Thyroid gland (tissue), 4 donors: ENCODE results near the gene TXNL4B. TPM values are rescaled to one million over a fixed set of nuclear protein-coding genes. Genes with fewer than 3 reads are reported as not detected.

Source experiments
- DNase-seq, 2 donors: peaks; one replicate each; pipeline ENCODE4 v3.0.0-alpha.2; 2019
- H3K27ac ChIP-seq, 3 donors: fragments of 200-600 bp; sonication (generic); 1 replicate in 2 of 3; 2 replicates in 1 of 3; pipeline ENCODE4 v1.5.1; 2016 to 2019; ENCODE audit warnings: mild to moderate bottlenecking in 1 of 3, moderate library complexity in 1 of 3
- H3K27me3 ChIP-seq: fragments of 200-600 bp; sonication (generic); one replicate; pipeline ENCODE4 v1.5.1; 2019
- H3K36me3 ChIP-seq, 2 donors: fragments of 200-600 bp; sonication (generic); one replicate each; pipeline ENCODE4 v1.5.1; 2016 to 2019
- H3K4me1 ChIP-seq, 2 donors: fragments of 200-600 bp; sonication (generic); one replicate each; pipeline ENCODE4 v1.5.1; 2017 to 2019
- H3K4me3 ChIP-seq, 3 donors: fragments of 200-600 bp; sonication (generic); replicated peaks in 1 of 3; 1 replicate in 2 of 3; 2 replicates in 1 of 3; pipeline ENCODE4 v1.5.1; 2016; ENCODE audit warnings: mild to moderate bottlenecking in 1 of 3
- H3K9me3 ChIP-seq: fragments of 200-600 bp; sonication (generic); one replicate; pipeline ENCODE4 v1.5.1; 2017
- POLR2A ChIP-seq, 2 donors: fragments of 450-650 bp; IDR thresholded peaks; one replicate each; pipeline ENCODE4 v1.6.1; 2017; ENCODE audit warnings: antibody characterized with exemption in 2 of 2, mild to moderate bottlenecking in 2 of 2, moderate library complexity in 1 of 2
- WGBS, 2 donors: methylation state at CpG; one replicate each; pipeline ENCODE4 v1.1.5; 2017; 5-methylcytosine and 5-hydroxymethylcytosine counted together
- intact Hi-C: fragments of 100-400 bp; cut with DNase I; formaldehyde crosslinking; loops from one replicate; pipeline ENCODE4 v1.15.1; 2023
- total RNA-seq, 4 donors: library from RNA; depleted of rRNA; stranded (reverse); fragments of >200 nt; gene quantifications; one replicate each; pipeline ENCODE4 v1.2.3, GENCODE V29; 2016
- TF ChIP-seq, protein P1 (sequence below), 6 experiments: fragments of 200-600 bp in 3 of 6; fragments of 450-650 bp in 3 of 6; sonication (generic) in 3 of 6; IDR thresholded peaks; one replicate each; pipeline ENCODE4 v1.5.1; 2016 to 2019; ENCODE audit warnings: antibody characterized with exemption in 6 of 6, mild to moderate bottlenecking in 2 of 6, inconsistent platforms in 1 of 6, moderate library complexity in 1 of 6

TXNL4B gene
- total RNA-seq, 4 donors from 2014 or later, result 10.7 to 15.0 (median 13.1) TPM

DNA sequence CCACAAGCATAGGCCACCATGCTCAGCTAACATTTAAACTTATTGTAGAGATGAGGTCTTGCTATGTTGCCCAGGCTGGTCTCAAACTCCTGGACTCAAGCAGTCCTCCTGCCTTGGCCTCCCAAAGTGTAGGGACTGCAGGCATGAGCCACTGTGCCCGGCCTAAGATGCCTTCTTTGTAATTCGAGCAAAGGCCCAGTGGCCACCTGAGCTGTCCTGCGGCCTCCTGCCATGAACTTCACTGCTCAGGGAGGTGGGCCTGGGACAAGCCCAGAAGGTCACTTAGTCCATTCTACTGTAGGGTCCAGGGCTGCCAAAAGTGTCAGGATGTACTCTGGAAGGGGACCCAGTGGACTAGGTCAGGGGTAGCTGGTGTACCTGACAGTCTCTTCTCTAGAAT is 30.7 kb upstream of the TXNL4B start:
- Histone ChIP-seq H3K36me3 (no peaks in the 10 kb centered on the region), H3K27ac (no peak overlapping the region), H3K4me3 (no peak overlapping the region), H3K9me3 (no peaks in the 10 kb centered on the region), H3K27me3 (no peaks in the 10 kb centered on the region), H3K4me1 (no peaks in the 10 kb centered on the region)
- 96 to 100% methylated on average over 2 to 3 of the region's 3 CpGs for WGBS, 2 donors
- intact Hi-C loops, result loop anchor here (10.0 kb wide), 1 partner anchor 341 kb away; no protein-coding TSS in a partner anchor
- no peak for TF ChIP-seq POLR2A (IDR thresholded peaks at IDR 0.05)
- TF ChIP-seq, protein P1, sequence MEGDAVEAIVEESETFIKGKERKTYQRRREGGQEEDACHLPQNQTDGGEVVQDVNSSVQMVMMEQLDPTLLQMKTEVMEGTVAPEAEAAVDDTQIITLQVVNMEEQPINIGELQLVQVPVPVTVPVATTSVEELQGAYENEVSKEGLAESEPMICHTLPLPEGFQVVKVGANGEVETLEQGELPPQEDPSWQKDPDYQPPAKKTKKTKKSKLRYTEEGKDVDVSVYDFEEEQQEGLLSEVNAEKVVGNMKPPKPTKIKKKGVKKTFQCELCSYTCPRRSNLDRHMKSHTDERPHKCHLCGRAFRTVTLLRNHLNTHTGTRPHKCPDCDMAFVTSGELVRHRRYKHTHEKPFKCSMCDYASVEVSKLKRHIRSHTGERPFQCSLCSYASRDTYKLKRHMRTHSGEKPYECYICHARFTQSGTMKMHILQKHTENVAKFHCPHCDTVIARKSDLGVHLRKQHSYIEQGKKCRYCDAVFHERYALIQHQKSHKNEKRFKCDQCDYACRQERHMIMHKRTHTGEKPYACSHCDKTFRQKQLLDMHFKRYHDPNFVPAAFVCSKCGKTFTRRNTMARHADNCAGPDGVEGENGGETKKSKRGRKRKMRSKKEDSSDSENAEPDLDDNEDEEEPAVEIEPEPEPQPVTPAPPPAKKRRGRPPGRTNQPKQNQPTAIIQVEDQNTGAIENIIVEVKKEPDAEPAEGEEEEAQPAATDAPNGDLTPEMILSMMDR (IDR thresholded peaks at IDR 0.05), result no peak
- no peak for DNase-seq

- no peaks in the 10 kb centered on the region for H3K9me3 ChIP-seq
Measured at GRCh38 chr16:72123426-72123825, 30.0 kb upstream of the TXNL4B start.

DNA sequence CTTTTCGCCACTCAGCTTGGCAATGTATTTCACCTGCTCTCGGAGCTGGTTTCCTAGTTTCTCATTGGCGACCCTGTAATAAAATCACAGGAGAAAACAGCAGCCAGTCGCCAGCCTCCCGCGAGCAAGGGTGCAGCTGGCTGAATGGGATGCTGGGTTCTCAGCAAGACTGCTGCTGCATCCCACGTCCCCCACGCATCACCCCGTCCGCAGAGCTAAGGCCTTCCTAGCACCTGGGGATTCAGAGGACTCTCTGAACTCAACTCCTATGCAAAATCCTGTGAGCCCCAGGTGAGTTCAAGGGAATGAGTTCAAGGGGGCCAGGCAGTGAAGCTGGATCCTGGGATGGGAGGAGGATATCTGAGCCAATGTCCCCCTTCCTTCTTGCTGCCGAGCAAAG is 29.5 kb upstream of the TXNL4B start:
- no peaks in the 10 kb centered on the region for H3K9me3 ChIP-seq
- intact Hi-C loops, result loop anchor here (10.0 kb wide), 1 partner anchor 342 kb away; no protein-coding TSS in a partner anchor
- no peak overlapping the region for H3K4me3 ChIP-seq
- H3K36me3 ChIP-seq, result no peaks in the 10 kb centered on the region
- 80 to 84% methylated on average over 11 of the region's 11 CpGs for WGBS, 2 donors
- no peaks in the 10 kb centered on the region for H3K27me3 ChIP-seq
- no peaks in the 10 kb centered on the region for H3K4me1 ChIP-seq
- TF ChIP-seq POLR2A (IDR thresholded peaks at IDR 0.05), result no peak
- TF ChIP-seq, protein P1 (IDR thresholded peaks at IDR 0.05), result no peak
- no peak for DNase-seq
- H3K27ac ChIP-seq, result no peak overlapping the region

More at GRCh38 chr16:72123426-72123825, 30.0 kb upstream of the TXNL4B start:
- Histone ChIP-seq H3K27ac (no peak overlapping the region), H3K4me3 (no peak overlapping the region), H3K36me3 (no peaks in the 10 kb centered on the region), H3K4me1 (no peaks in the 10 kb centered on the region), H3K27me3 (no peaks in the 10 kb centered on the region)
- WGBS, 2 donors, result 76 to 78% methylated on average over 8 of the region's 8 CpGs
- no peak for TF ChIP-seq POLR2A (IDR thresholded peaks at IDR 0.05)
- TF ChIP-seq, protein P1 (IDR thresholded peaks at IDR 0.05), result no peak
- no peak for DNase-seq
- intact Hi-C loops, result loop anchor here (10.0 kb wide), 1 partner anchor 341 kb away; no protein-coding TSS in a partner anchor

GRCh38 chr16:72122308-72122707 is 28.9 kb upstream of the TXNL4B start:
- Histone ChIP-seq H3K4me3 (no peak overlapping the region), H3K4me1 (peaks cover 0 to 3% of the 10 kb centered on the region in 2 donors), H3K9me3 (no peaks in the 10 kb centered on the region), H3K27me3 (no peaks in the 10 kb centered on the region), H3K36me3 (no peaks in the 10 kb centered on the region), H3K27ac (no peak overlapping the region)
- no peak for DNase-seq
- 93 to 97% methylated on average over 2 of the region's 2 CpGs for WGBS, 2 donors
- no peak for TF ChIP-seq POLR2A (IDR thresholded peaks at IDR 0.05)
- TF ChIP-seq, protein P1 (IDR thresholded peaks at IDR 0.05), result no peak
- intact Hi-C loops, result loop anchor here (10.0 kb wide), 1 partner anchor 342 kb away; no protein-coding TSS in a partner anchor

DNA sequence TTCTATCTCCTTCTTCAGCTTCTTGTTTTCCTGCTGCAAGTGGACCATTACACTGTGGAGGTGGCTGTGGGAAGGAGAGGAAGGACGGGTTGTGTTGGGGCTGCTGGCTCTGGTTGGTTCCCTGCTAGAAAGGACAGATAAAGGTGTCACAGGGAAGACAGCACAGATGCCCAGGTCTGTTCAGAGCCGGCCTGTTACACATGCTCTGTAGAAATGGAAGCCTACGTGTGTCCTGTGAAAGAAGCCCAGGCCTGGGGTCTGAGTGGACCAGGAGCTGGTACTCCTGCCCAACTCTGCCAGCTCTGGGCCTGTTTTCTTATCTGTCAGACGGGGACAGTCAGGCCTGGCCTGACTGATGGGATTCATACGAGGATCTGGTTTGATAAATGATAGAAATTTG is 26.6 kb upstream of the TXNL4B start:
- Histone ChIP-seq H3K4me3 (no peak overlapping the region), H3K27ac (no peak overlapping the region), H3K9me3 (no peaks in the 10 kb centered on the region), H3K27me3 (no peaks in the 10 kb centered on the region), H3K36me3 (no peaks in the 10 kb centered on the region), H3K4me1 (peaks cover 0 to 3% of the 10 kb centered on the region in 2 donors)
- WGBS, 2 donors, result 92 to 93% methylated on average over 5 of the region's 5 CpGs
- intact Hi-C loops, result loop anchor here (10.0 kb wide), 1 partner anchor 345 kb away; no protein-coding TSS in a partner anchor
- TF ChIP-seq, protein P1 (IDR thresholded peaks at IDR 0.05), result no peak
- no peak for TF ChIP-seq POLR2A (IDR thresholded peaks at IDR 0.05)
- DNase-seq, result no peak
